Endometrial microvascular endothelial cells (primary cell): ENCODE measurements around the gene ABL1. TPM values are rescaled to one million over a fixed set of nuclear protein-coding genes. Genes with fewer than 3 reads are reported as not detected.
"Not testable (repeated sequence)": the region's sequence is repeated elsewhere in the genome, so short reads cannot be mapped to it uniquely, and the experiment has no call there.

Experiments
- in situ Hi-C: cut with HindIII; loops from 2 replicates; pipeline ENCODE4 v1.10.0; 2017; ENCODE audit warnings: low sequenced_read_pairs, low pct_unique_long_range_greater_than_20kb; ENCODE audit errors: inconsistent ontology term
- total RNA-seq: library from RNA; depleted of rRNA; stranded (reverse); fragments of >200 nt; gene quantifications from one replicate; pipeline ENCODE4 v1.2.3, GENCODE V29; 2015; ENCODE audit errors: inconsistent ontology term

ABL1 gene
- total RNA-seq, 1 donor from 2014 or later: 38.0 TPM

DNA sequence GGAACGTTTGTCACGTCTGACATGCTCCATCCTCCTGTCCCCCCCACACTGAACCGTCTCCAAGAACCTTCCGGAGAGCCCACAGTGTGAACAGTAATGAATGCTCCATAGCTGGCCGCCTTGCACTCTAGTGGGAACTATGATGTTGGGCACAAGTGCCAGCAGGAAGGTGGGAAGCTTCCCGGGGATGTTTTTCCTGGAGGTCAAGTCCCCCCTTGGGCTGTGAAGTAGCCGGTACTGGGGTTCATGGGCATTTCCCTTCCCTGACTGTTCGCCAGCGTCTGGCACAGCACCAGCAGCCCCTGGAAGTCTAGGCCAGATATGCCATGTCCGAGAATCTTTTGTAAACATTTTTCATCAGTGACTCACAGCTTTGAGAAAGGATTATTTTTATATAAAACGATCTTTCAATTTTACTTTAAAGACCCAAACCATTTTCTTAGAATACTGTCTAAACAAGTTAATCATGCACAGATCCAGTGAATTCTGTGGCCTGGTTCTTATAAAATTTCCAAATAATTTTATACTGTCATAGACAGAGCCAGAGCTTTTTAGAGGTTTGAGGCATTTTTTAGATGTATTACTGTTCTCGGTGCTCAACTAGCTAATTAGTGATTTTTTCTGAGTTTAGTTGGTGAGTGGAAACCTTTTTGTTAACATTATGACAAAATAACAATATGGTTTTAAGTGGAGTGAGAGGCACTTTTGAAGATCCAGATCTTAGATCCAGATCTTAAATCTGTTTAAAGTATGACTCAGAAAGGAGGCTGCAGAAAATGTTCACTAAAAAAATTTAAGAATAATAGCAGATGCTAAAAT, 11.6 kb downstream of the ABL1 start:
- in situ Hi-C loops: no loop called here

DNA sequence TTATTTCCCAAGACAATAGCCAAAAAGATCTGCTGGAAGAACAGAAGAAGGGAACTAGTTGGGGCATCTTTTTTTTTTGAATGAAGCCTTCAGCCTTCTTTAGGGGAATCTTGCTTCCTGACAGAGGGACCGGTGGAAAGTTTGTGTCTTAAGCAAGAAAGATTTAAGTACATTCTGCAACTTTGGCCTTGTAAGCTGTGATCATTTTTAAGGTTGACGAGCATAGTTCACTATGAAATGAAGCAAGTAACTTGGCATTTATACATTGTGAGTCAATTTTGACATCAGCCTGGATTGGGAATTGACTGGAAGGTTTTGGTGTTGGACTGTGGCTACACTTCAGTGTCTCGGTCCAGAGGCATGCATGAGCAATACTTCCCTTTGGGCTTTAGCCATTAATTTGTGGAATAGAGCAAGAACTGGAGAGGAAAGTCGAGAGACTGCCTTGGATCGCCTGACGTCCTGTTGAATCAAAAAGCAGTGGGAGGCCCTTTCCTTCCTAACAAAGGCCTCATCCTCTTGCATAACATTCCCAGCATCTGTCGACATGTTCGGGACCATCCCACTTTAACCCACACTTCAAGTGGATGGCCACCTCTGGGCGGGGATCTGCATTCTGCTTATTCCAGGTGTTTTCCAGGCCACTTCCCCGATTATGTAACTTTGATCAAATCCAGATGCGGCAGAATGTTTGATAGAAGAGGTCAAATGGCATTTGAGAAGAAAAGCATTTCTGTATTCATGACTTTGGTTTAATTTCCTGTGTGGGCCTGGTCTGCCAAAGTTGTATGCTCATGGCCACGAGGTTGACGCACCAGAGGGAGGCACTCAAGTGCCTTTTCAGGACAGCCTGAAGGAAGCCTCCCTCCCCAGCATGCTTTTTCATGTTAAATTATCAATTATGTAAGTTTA, 12.5 kb downstream of the ABL1 start:
- in situ Hi-C loops: no loop called here

DNA sequence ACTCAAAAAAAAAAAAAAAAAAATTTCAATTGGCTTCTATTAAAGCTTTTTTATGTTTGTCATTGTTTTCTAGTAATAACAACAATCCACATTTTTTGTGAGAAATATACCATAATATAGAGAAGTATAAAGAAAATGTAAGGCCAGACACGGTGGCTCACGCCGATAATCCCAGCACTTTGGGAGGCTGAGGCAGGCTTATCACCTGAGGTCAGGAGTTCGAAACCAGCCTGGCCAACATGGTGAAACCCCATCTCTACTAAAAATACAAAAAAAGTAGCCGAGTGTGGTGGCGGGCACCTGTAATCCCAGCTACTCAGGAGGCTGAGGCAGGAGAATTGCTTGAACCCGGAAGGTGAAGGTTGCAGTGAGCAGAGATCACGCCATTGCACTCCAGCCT, 13.5 kb downstream of the ABL1 start:
- in situ Hi-C loops: not testable (repeated sequence)

DNA sequence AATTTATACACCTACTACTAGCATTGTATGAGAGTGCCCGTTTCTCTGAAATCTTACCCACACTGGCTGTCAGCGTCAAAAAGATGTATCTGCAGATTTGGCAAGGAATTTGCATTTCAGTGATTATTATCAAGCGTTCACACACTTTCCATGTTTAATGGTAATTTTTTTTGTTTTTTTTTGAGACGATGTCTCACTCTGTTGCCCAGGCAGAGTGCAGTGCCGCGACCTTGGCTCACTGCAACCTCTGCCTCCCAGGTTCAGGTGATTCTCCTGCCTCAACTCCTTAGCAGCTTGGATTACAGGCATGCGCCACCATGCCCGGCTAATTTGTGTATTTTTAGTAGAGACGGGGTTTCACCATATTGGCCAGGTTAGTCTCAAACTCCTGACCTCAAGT, 14.3 kb downstream of the ABL1 start:
- in situ Hi-C loops: no loop called here

DNA sequence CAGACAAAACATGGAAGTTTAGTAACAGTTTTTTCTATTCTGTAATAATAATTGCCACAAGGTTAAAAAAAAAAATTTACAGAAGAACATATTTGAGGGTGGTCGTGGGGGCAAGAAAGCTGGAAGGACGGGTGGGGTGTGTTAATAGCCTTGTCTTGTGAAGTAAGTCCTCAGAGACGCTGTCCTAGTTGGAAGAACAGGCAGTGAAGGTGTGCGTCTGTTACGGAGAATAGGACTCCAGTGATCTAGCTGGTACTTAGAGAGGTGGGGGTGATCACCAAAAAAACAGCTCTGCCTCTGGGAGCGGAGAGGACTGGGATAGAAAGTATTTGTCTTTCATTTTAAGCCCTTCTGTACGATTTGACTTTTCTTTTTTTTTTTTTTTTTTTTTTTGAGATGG, 17.7 kb downstream of the ABL1 start:
- in situ Hi-C loops: loop anchor here (10.0 kb wide), 1 partner anchor 138 kb away; no protein-coding TSS in a partner anchor

DNA sequence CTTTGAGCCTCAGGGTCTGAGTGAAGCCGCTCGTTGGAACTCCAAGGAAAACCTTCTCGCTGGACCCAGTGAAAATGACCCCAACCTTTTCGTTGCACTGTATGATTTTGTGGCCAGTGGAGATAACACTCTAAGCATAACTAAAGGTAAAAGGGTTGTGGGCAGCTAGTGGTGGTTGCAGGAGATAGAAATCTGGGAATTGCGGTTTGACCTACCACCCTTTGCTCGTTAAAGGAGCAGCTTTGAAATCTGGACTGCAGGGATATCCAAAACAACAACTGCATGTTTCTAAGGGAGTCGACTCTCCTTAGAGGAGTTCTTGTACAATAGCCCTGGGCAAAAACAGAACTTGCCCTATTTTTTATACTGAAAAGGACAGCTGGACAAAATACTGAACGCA, 19.0 kb downstream of the ABL1 start:
- in situ Hi-C loops: loop anchor here (10.0 kb wide), 1 partner anchor 139 kb away; no protein-coding TSS in a partner anchor

DNA sequence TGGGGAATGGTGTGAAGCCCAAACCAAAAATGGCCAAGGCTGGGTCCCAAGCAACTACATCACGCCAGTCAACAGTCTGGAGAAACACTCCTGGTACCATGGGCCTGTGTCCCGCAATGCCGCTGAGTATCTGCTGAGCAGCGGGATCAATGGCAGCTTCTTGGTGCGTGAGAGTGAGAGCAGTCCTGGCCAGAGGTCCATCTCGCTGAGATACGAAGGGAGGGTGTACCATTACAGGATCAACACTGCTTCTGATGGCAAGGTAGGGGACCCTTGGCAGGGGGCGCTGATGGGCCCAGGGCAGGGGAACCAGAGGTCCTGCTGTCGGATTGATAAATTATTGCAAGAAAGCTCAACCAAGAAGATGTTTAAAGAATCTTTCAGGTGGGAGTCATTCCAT, 19.8 kb downstream of the ABL1 start:
- in situ Hi-C loops: loop anchor here (10.0 kb wide), 1 partner anchor 140 kb away; no protein-coding TSS in a partner anchor

DNA sequence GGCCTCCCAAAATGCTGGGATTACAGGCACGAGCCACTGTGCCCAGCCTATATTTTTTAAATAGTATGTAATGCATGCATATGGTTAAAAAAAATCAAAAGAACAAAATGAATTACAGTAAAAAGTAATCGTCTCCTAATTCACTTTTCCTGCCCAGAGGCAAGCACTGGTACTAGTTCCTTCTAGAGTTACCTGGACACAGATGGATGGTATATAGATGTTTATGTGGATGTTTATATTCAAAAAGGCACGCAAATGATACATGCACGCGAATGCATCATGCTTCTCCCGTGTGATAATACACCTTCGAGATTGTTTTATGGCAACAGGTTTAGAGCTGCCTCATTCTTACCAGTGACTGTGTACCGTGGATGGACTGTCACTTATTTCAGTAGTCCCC, 21.4 kb downstream of the ABL1 start:
- in situ Hi-C loops: loop anchor here (10.0 kb wide), 1 partner anchor 142 kb away; no protein-coding TSS in a partner anchor

DNA sequence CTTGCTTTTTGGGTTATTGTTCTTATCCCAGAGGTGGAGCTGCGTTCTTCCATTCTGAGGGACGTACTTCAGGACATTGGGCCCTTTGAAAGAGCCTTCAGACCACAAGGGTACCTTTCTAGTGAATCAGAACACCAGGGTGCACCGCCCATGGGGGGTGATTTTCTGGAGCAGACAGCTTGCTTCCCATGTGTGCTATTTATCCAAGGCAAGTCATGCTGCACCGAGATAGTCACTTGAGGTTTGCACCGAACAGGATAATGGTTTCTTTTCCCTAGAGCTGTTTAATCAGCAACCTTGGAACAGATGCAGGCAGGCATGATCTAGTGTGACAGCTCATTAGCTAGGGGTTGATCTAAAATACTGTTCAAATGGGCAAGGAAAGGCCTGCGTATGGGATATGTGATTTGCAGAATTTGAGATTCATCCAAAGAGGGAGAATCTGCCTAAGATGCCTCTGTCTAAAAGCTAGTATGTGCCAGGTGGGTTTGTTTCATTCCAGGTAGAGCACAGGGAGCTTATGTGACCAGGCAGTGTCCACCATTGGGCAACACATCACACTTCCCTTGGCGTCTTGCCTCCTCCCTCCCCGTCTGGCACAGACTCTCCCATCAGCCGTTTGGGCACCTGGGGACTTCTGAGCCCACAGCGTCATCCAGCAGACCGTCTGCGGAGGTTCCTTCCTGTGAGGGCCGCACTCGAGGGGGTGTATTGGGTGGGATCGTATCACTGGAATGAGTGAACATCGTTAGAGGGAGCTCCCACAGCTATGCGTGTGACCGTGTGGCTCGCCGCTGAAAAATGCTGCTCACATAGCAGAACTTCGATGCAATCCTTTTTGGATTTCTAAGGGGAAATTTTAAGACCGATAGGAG, 23.0 kb downstream of the ABL1 start:
- in situ Hi-C loops: loop anchor here (10.0 kb wide), 1 partner anchor 143 kb away; no protein-coding TSS in a partner anchor

DNA sequence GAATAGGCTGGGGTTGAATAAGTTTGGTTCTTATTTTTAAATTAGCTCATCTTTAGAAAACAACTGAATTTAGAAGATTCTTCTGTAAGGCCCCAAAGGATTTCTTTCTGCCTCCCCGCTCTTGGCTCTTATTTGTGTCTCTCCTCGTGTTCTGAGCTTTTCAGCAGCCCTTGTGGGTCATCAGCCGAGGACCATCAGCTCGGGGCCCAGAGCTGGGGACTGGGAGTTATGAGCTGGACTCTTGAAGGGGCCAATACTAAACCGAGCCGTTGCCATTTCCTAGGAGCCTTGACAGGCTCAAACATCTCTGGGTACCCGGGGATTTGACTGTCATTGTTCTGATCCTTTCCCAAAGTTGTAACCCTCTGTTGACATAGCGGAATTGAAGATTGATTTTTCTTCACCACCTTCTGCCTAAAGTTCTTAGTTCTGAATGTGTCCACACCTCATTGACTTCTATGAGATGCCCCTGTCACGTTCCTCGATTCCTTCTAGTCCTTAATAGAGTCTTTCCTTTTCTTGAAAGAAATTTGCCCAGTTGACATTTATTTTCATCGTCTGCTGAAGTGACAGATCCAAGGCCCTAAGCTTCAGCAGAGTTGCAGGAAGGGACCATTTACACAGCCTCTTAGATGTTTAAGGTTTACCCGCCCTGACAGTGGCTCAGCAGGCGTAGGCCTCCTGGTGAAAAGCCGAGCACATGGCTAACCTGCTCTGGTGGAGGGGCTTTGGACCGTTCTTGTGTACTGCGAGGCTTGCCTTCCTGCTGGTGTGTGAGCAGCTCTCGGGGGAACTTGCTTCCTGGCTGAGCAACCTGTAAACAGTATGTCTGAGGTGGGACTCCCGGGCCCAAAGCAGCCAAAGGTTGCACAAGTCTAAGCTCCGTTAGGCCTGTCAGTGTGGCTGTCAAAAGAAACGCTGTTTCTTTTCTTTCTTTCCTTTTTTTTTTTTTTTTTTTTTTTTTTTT, 24.0 kb downstream of the ABL1 start:
- in situ Hi-C loops: loop anchor here (10.0 kb wide), 1 partner anchor 144 kb away; no protein-coding TSS in a partner anchor

DNA sequence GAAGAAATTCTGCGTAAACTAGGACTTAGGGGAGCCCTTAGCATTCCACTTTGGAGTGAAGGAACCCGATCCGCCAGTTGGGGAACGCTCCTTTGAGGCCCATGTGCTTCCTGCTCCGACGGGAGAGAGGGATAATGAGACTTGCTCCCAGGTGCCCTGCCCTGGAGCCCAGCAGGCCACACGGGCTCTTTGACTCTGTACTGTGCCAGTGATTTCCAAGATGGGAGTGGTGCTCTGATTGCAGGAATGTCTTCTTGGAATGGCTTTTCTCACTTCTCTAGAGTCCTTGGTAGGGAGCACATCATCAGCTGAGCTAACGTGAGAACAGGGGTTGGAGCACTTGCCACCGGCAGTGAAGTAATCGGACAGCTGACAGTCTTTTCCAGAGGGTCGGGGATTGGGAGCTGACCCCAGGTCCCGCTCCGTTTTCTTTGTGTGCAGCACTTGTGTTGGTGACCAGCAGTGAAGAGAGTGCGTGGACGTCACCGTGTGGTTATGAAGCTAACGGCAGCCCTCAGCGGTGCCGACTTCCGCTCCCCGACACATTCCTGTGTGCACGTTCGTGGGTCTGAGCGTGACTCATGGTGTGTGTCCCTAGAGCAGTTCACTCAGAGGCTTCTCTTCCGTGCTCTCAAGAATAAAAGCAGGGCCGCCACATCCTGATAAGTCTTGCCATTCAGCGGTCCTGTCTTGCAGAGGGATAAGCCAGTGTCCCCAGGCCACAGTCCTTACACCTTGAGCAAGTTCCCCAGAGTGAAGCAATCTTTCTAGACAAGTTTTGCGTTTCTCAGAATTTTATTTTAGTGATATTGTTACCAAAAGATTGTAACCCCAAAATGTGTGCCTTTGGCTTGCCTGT, 25.6 kb downstream of the ABL1 start:
- in situ Hi-C loops: no loop called here

DNA sequence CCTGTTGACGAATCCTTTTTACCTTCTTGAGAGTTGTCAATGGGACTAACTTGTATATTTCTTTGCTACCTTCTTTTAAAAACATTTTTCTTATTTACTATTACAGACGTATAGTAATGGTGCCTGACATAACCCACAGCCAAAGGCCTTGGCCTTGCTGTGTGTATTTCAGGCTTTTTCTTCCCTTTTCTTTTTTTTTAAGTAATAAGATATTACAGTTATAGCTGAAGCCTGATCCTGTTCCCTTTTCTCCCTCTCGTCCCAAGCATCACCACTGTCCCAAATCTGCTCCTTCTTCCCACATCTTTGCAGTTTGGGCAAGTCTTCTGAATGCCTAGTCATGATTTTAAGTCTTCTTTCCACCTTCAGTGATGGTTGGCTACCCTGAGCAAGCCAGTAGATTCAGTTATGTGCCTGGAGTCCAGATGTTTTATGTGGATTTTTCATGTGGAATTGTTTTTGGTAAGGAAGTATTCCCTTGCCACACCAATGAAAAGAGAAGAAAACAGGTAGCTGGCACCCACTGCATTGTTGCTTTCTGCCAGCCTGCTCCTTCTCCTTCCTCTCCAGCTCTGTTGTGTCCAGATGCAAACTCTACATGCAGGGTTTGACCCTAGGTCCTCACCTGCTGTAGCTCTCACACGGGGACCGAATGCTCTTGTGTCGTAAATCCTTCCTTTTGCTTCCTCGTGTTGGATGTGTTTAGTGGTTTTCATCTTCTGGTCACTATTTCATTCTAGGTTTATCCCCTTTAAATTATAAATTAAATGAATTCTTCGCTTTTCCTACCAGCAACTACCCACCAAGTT, 26.5 kb downstream of the ABL1 start:
- in situ Hi-C loops: no loop called here

DNA sequence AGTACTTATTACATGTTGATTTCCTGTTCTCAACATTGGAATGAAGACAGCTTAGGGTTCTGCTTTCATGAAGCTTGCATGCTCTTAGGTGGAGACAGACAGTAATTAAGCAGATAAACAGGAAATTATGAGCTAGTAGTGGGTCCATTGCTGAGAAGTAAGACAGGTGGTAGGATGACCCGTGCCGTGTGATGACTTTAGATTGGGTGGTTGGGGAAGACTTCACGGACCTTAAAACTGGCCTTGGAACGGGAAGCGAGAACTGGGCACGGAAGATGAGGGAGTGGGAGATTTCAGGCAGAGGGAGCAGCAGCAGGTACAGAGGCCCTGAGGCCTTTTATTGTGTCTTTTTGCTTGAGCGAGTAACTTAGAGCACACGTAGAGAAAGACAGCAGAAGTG, 27.2 kb downstream of the ABL1 start:
- in situ Hi-C loops: no loop called here

DNA sequence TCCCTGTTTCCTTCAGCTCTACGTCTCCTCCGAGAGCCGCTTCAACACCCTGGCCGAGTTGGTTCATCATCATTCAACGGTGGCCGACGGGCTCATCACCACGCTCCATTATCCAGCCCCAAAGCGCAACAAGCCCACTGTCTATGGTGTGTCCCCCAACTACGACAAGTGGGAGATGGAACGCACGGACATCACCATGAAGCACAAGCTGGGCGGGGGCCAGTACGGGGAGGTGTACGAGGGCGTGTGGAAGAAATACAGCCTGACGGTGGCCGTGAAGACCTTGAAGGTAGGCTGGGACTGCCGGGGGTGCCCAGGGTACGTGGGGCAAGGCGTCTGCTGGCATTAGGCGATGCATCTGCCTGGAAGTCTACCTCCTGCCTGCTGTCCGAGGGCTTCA, 27.7 kb downstream of the ABL1 start:
- in situ Hi-C loops: no loop called here

DNA sequence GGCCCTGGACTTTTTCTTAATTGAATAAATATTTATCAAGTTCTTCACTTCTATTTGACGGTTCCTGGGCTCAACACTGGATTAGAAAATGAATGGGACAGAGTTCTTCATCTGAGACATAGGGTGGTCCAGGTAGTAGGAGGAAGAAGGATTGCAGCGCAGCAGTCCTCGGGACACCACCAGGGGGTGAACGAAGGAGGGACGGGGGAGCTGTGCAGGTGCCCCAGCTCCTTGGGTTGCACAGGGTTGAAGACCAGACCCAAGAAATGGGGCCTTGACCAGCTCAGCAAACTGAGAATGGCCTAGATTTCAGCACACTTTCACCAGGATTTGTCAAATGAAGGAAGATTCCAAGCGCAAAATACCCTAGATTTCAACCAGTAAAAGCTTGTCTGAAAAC, 29.5 kb downstream of the ABL1 start:
- in situ Hi-C loops: no loop called here

DNA sequence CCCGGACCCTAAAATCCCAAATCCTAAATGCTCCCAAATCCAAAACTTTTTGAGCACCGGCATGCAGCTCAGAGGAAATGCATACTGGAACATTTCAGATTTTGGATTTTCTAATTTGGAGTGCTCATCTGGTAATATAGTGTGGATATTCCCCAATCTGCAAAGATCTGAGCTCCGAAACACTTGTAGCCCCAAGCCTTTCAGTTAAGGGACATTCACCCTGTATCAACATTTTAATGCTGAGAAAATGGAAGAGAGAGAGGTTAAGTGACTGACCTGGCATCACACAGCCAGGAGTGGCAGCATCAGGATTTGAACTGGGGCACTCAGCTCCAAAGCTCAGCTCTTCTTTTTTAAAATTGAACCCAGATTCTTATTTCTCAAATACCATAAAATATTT, 30.9 kb downstream of the ABL1 start:
- in situ Hi-C loops: no loop called here
